K562 (cell line): Measurements from ENCODE around the gene RRAS. TPM values are rescaled to one million over a fixed set of nuclear protein-coding genes. Genes with fewer than 3 reads are reported as not detected.

Experiments
- ARID1B ChIP-seq: fragments of 450-650 bp; IDR thresholded peaks from 2 replicates; pipeline ENCODE4 v1.6.1; 2016; ENCODE audit warnings: antibody characterized with exemption, mild to moderate bottlenecking, inconsistent platforms
- BCLAF1 ChIP-seq, 2 experiments: fragments of 450-650 bp in 1 of 2; IDR thresholded peaks; 2 replicates each; pipeline ENCODE4 v1.6.1; 2011 to 2017; ENCODE audit warnings: low read depth in 2 of 2, antibody characterized with exemption in 1 of 2, borderline replicate concordance in 1 of 2, low read length in 1 of 2, mild to moderate bottlenecking in 1 of 2, mixed read lengths in 1 of 2; ENCODE audit not compliant: control insufficient read depth in 1 of 2
- CAMTA2 ChIP-seq: fragments of 250-450 bp; sonication (Bioruptor Pico); conservative IDR thresholded peaks from 2 replicates; pipeline ENCODE4 v1.5.1; 2022
- CC2D1A ChIP-seq: fragments of 450-650 bp; IDR thresholded peaks from 2 replicates; pipeline ENCODE4 v1.6.1; 2017; ENCODE audit warnings: mild to moderate bottlenecking
- DLX4 ChIP-seq: fragments of 250-450 bp; sonication (Bioruptor Pico); IDR thresholded peaks from 2 replicates; pipeline ENCODE4 v1.6.1; 2021; ENCODE audit warnings: mild to moderate bottlenecking
- ELF4 ChIP-seq: fragments of 450-650 bp; formaldehyde crosslinking; IDR thresholded peaks from 2 replicates; pipeline ENCODE4 v1.4.0; 2022; ENCODE audit warnings: missing genetic modification characterization
- FOS ChIP-seq: IDR thresholded peaks from 3 replicates; pipeline ENCODE4 v1.6.1; 2011; ENCODE audit not compliant: insufficient read length; ENCODE audit errors: extremely low read depth
- GTF3C2 ChIP-seq: IDR thresholded peaks from 3 replicates; pipeline ENCODE4 v1.6.1; 2011; ENCODE audit warnings: borderline replicate concordance, mild to moderate bottlenecking, moderate library complexity; ENCODE audit not compliant: insufficient read length; ENCODE audit errors: extremely low read depth
- HNRNPH1 ChIP-seq: fragments of 200-400 bp; formaldehyde crosslinking; optimal IDR thresholded peaks from 2 replicates; pipeline ENCODE3; 2017; ENCODE audit warnings: low read depth, mild to moderate bottlenecking, low read length, moderate library complexity
- KDM5B ChIP-seq: fragments of 200-600 bp; sonication (generic); IDR thresholded peaks from 2 replicates; pipeline ENCODE4 v1.6.1; 2012; ENCODE audit warnings: low read depth, mild to moderate bottlenecking, moderate library complexity, low read length, control low read depth, inconsistent platforms; ENCODE audit not compliant: insufficient replicate concordance
- MYBL2 ChIP-seq, 2 experiments: fragments of 450-650 bp in 1 of 2; sonication (generic) in 1 of 2; formaldehyde crosslinking in 1 of 2; IDR thresholded peaks; 2 replicates each; pipeline versions ENCODE4 v1.6.1 to v1.8.1; 2017 to 2022; ENCODE audit warnings: borderline replicate concordance in 1 of 2, inconsistent platforms in 1 of 2, low read depth in 1 of 2, mild to moderate bottlenecking in 1 of 2, missing genetic modification reagents in 1 of 2, moderate library complexity in 1 of 2
- NFE2 ChIP-seq: IDR thresholded peaks from 2 replicates; pipeline ENCODE4 v1.6.1; 2014; ENCODE audit warnings: antibody characterized with exemption, low read depth
- PREB ChIP-seq: sonication (generic); formaldehyde crosslinking; IDR thresholded peaks from 2 replicates; pipeline ENCODE4 v1.8.1; 2023; ENCODE audit warnings: mild to moderate bottlenecking, missing genetic modification reagents
- TBL1XR1 ChIP-seq, 2 experiments: IDR thresholded peaks; 2 replicates each; pipeline ENCODE4 v1.6.1; 2012; ENCODE audit warnings: improper control_type of control experiment in 2 of 2, low read length in 2 of 2, mild to moderate bottlenecking in 1 of 2
- TRIM28 ChIP-seq: fragments of 450-650 bp; IDR thresholded peaks from 2 replicates; pipeline ENCODE4 v1.6.1; 2017
- USF1 ChIP-seq: sonication (generic); formaldehyde crosslinking; IDR thresholded peaks from 2 replicates; pipeline ENCODE4 v1.9.0; 2022; ENCODE audit warnings: mild to moderate bottlenecking, missing genetic modification reagents
- ZNF121 ChIP-seq: sonication (generic); formaldehyde crosslinking; conservative IDR thresholded peaks from 2 replicates; pipeline ENCODE4 v1.8.0; 2022; ENCODE audit warnings: missing genetic modification reagents
- ZNF134 ChIP-seq: fragments of 250-450 bp; sonication (Bioruptor Pico); conservative IDR thresholded peaks from 2 replicates; pipeline ENCODE4 v1.4.0; 2020
- polyA plus RNA-seq, 8 experiments: library from polyadenylated mRNA; depleted of rRNA in 4 of 8; stranded (reverse) in 5 of 8; unstranded in 3 of 8; fragments of >200 nt; fragmentation: Nextera tagmentation in 2 of 8; fragmentation: Illumina TruSeq in 1 of 8; extraction: Ambion mirVana in 2 of 8; extraction: Trizol in 1 of 8; gene quantifications; 2 replicates each; pipeline versions ENCODE4 v1.2.1 to v1.2.3, GENCODE V29; 2011 to 2014; ENCODE audit warnings: inconsistent platforms in 1 of 8, missing spikeins in 1 of 8
- total RNA-seq, 7 experiments: library from RNA; depleted of rRNA in 6 of 7; stranded (reverse); fragments of >200 nt in 6 of 7; fragmentation: Illumina TruSeq in 2 of 7; extraction: Trizol in 2 of 7; gene quantifications; 2 replicates each; pipeline versions ENCODE4 v1.2.1 to v1.2.3, GENCODE V29; 2011 to 2021; ENCODE audit warnings: low replicate concordance in 1 of 7

The RRAS gene
- total and polyA plus RNA-seq, 9 of the 15 experiments (the other 6 are each of a cell fraction or from before 2014, with no cell fraction given), result 0.70 to 17.3 (median 8.2) TPM

- TF ChIP-seq PREB (CRISPR knock-in tag) (no peak), MYBL2 (IDR thresholded peaks at IDR 0.05; ENCODE audit: low read depth) (no peak), MYBL2 (CRISPR knock-in tag; IDR thresholded peaks at IDR 0.05; ENCODE audit: borderline replicate concordance) (no peak), KDM5B (peak; percentile 91), ELF4 (CRISPR knock-in tag) (no peak), FOS (no peak), CAMTA2 (CRISPR knock-in tag) (no peak), CC2D1A (0 out of 2 replicates have a peak, but pooled peaks have one; percentile 12), USF1 (CRISPR knock-in tag) (peak; percentile 63), ARID1B (0 out of 2 replicates have a peak, but pooled peaks have one; percentile 30), GTF3C2 (no peak), HNRNPH1 (no peak), ZNF134 (CRISPR knock-in tag) (no peak), NFE2 (no peak), BCLAF1 (IDR thresholded peaks at IDR 0.05; ENCODE audit: borderline replicate concordance in 1 of 2, control insufficient read depth in 1 of 2, low read depth in 2 of 2, low read length in 1 of 2) (no peak), ZNF121 (CRISPR knock-in tag) (no peak), DLX4 (CRISPR knock-in tag) (no peak), TRIM28 (0 out of 2 replicates have a peak, but pooled peaks have one; percentile 39), TBL1XR1 (IDR thresholded peaks at IDR 0.05; ENCODE audit: low read length in 2 of 2) (0 out of 4 replicates have a peak, but pooled peaks of 1 of the 2 experiments have one; percentile 19)
Measured at GRCh38 chr19:49590071-49590970, 49.6 kb downstream of the RRAS start (continued).
